Effector memory CD8-positive, alpha-beta T cell (primary cell): ENCODE measurements around the gene CYBRD1.
"Not testable (repeated sequence)": the region's sequence is repeated elsewhere in the genome, so short reads cannot be mapped to it uniquely, and the experiment has no call there.

Experiments
- ATAC-seq: fragments of 150-1000 bp; cut with Tn5 transposase; replicated peaks from 2 replicates; pipeline ENCODE4 v1.10.0; 2021; ENCODE audit warnings: mild to moderate bottlenecking, moderate library complexity
- DNase-seq, 3 experiments: peaks; one replicate each; pipeline ENCODE4 v3.0.0; 2021
- H3K27ac Mint-ChIP-seq, 2 donors: one replicate each; pipeline ENCODE4 v1.8.0; 2022; ENCODE audit warnings: mild to moderate bottlenecking in 2 of 2, mixed read lengths in 2 of 2, moderate library complexity in 2 of 2
- H3K27me3 Mint-ChIP-seq, 2 donors: one replicate each; pipeline ENCODE4 v1.8.0; 2022; ENCODE audit warnings: mixed read lengths in 2 of 2
- H3K36me3 Mint-ChIP-seq: one replicate; pipeline ENCODE4 v1.8.0; 2022; ENCODE audit warnings: mild to moderate bottlenecking, moderate library complexity, mixed read lengths; ENCODE audit not compliant: insufficient read depth
- H3K4me1 Mint-ChIP-seq, 2 donors: one replicate each; pipeline ENCODE4 v1.8.0; 2022; ENCODE audit warnings: low read depth in 2 of 2, mixed read lengths in 2 of 2
- H3K4me3 Mint-ChIP-seq, 2 donors: one replicate each; pipeline ENCODE4 v1.8.0; 2022; ENCODE audit warnings: mild to moderate bottlenecking in 2 of 2, mixed read lengths in 2 of 2, moderate library complexity in 2 of 2
- H3K9me3 Mint-ChIP-seq, 2 donors: one replicate each; pipeline ENCODE4 v1.8.0; 2022; ENCODE audit warnings: mixed read lengths in 2 of 2

CYBRD1 gene

GRCh38 chr2:171492664-171493063, 29.6 kb upstream of the CYBRD1 start:
- peaks cover 0 to 5% of the 10 kb centered on the region in 2 donors for H3K9me3 Mint-ChIP-seq
- H3K36me3 Mint-ChIP-seq: no peaks in the 10 kb centered on the region
- H3K27ac Mint-ChIP-seq: no peak overlapping the region
- H3K27me3 Mint-ChIP-seq: no peaks in the 10 kb centered on the region
- ATAC-seq (no peak), DNase-seq (no peak)
- H3K4me3 Mint-ChIP-seq: no peak overlapping the region
- no peaks in the 10 kb centered on the region for H3K4me1 Mint-ChIP-seq

DNA sequence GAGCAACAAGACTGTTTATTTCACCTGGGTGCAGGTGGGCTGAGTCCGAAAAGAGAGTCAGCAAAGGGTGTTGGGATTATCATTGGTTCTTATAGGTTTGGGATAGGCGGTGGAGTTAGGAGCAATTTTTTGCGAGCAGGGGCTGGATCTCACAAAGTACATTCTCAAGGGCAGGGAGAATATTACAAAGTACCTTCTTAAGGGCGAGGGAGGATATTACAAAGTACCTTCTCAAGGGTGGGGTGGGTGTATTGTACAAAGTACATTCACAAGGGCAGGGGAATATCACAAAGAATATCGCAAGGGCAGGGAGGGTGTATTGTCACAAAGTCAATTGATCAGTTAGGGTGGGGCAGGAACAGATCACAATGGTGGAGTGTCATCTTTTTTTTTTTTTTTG, 24.6 kb upstream of the CYBRD1 start:
- H3K27ac Mint-ChIP-seq, H3K9me3 Mint-ChIP-seq, H3K36me3 Mint-ChIP-seq, H3K27me3 Mint-ChIP-seq, H3K4me3 Mint-ChIP-seq, H3K4me1 Mint-ChIP-seq, DNase-seq, ATAC-seq: not testable (repeated sequence)

- no peak for DNase-seq
- H3K27me3 Mint-ChIP-seq: no peaks in the 10 kb centered on the region
- no peaks in the 10 kb centered on the region for H3K36me3 Mint-ChIP-seq
- peaks cover 4% of the 10 kb centered on the region in 2 donors for H3K4me1 Mint-ChIP-seq
- ATAC-seq: no peak
- H3K9me3 Mint-ChIP-seq: no peaks in the 10 kb centered on the region
- H3K4me3 Mint-ChIP-seq: no peak overlapping the region
- no peak overlapping the region for H3K27ac Mint-ChIP-seq
These were observed 16.9 kb upstream of the CYBRD1 start for GRCh38 chr2:171505374-171505773.

DNA sequence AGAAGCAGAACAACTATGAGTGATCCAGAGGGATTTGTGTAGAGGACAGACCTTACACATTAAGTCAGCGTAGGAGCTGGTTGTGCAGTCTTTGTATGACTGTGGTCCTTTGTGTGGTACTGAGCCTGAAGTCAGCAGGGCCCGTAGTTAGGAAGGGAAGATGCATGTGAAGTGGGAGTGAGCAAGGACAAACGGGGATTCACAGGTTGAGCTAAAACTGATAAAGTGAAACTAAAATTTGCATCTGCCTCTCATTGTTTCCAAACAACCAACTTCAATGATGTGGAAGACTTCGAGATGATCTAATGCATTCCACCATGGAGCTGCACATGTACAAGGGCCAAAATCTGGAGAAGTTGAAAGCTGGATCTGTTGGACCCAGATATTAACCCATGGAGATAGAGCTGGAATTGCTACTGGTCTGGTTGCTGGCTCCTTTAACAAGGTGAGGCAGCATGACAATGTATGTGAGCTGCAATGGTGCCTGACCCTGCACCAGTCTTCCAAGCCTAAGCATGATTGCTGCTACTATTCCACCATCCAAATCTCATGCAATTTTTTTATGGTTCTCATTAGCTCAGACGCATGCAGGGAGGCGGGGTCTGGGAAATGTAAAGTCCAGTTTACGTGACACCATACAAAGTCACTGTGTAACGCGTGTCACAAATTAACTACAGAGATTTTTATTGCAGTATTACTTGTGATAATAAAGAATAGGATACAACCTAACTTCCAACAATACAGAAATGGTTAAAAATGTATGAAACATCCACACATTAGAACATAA, 12.1 kb upstream of the CYBRD1 start:
- no peak for DNase-seq
- Mint-ChIP-seq H3K27ac (no peak overlapping the region), H3K4me3 (no peak overlapping the region), H3K4me1 (peaks cover 4% of the 10 kb centered on the region in 2 donors), H3K9me3 (no peaks in the 10 kb centered on the region), H3K27me3 (no peaks in the 10 kb centered on the region), H3K36me3 (no peaks in the 10 kb centered on the region)
- no peak for ATAC-seq

- Mint-ChIP-seq H3K9me3 (no peaks in the 10 kb centered on the region), H3K27me3 (peaks cover 0 to 15% of the 10 kb centered on the region in 2 donors), H3K4me1 (peaks cover 4% of the 10 kb centered on the region in 2 donors), H3K27ac (no peak overlapping the region), H3K36me3 (no peaks in the 10 kb centered on the region), H3K4me3 (no peak overlapping the region)
- no peak for DNase-seq
- ATAC-seq: no peak
These were observed 10.3 kb upstream of the CYBRD1 start for GRCh38 chr2:171512014-171512413.

DNA sequence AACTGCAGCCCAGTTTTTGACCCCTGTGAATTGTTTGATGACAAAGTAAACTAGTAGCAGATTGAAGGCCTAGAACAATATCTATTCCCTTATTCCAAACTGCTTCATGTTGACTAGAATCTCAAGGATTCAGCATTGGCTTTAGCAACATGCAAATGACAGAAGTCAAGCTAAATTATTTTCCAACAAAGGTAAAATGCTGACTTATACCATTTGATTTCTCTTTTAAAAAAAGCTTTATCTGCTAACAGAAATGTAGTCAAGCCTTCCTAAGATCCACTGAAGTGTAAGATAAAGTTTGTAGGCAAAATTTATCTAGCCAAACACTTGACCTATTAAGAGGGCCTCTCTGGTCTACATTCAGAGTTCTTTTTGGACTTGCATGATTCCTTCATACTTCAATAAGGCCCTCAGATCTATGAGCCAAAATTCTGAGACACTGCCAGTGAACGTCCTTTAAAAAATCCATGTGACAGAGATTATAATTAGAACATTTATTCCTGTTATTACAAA, 9.5 kb upstream of the CYBRD1 start:
- DNase-seq (no peak), ATAC-seq (no peak)
- H3K4me1 Mint-ChIP-seq: peaks cover 4% of the 10 kb centered on the region in 2 donors
- H3K27ac Mint-ChIP-seq: no peak overlapping the region
- no peaks in the 10 kb centered on the region for H3K9me3 Mint-ChIP-seq
- no peak overlapping the region for H3K4me3 Mint-ChIP-seq
- peaks cover 0 to 17% of the 10 kb centered on the region in 2 donors for H3K27me3 Mint-ChIP-seq
- H3K36me3 Mint-ChIP-seq: no peaks in the 10 kb centered on the region

DNA sequence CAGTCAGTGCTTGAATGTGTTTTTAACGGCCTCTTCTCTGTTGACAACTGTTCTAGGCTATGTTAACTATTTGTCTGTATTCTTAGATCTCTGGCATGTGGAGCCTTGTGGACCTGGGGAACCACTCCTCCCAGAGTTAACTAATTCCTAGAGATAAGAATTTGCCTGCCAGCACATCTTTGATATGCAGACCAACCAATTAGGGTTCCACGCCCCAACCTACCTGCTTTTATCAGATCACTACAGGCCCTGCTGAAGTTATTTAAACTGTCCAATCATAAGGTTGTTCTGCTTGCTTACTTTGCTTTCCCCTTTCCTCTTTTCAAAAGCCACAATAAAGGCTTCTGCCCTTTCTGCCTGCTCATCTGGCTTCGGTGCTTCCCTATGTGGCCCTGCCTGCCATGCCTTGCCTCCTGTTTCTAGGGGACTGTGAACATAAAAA, 8.5 kb upstream of the CYBRD1 start:
- Mint-ChIP-seq H3K36me3 (no peaks in the 10 kb centered on the region), H3K9me3 (no peaks in the 10 kb centered on the region), H3K27me3 (peaks cover 1 to 27% of the 10 kb centered on the region in 2 donors), H3K27ac (no peak overlapping the region), H3K4me3 (no peak overlapping the region), H3K4me1 (peaks cover 4% of the 10 kb centered on the region in 2 donors)
- DNase-seq: no peak
- no peak for ATAC-seq

GRCh38 chr2:171514908-171515582, 7.2 kb upstream of the CYBRD1 start:
- Mint-ChIP-seq H3K27me3 (peaks cover 14 to 40% of the 10 kb centered on the region in 2 donors), H3K9me3 (no peaks in the 10 kb centered on the region), H3K36me3 (no peaks in the 10 kb centered on the region), H3K4me3 (no peak overlapping the region), H3K4me1 (peaks cover under 1% of the 10 kb centered on the region in 2 donors), H3K27ac (no peak overlapping the region)
- no peak for DNase-seq
- ATAC-seq: no peak

DNA sequence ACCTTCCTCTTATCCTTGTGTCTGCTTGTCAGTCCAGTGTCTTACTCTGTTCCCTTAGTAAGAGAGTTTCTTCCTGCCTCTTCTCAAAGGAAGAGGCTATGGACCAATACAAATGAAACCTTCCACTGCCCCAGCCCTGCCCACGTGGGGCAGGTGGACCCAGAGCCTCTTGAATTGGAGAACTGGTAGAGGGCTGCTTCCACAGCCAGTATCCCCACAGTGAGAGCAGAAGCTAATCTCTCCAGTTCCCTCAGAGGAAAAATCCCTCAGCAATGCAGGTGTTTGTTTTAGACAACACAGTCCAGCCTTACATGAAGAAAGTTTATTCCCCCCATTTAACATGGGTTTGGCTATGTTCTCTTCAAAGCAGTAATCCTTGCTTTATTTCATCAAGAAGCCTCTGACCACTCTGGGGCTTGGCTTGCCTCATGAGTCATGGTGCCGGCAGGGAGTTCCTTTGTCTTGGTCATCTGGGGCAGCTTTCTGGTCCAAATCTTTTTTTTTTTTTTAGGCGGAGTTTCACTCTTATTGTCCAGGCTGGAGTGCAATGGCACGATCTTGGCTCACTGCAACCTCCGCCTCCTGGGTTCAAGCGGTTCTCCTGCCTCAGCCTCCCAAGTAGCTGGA, 6.5 kb upstream of the CYBRD1 start:
- no peak overlapping the region for H3K27ac Mint-ChIP-seq
- no peak for ATAC-seq
- no peak for DNase-seq
- peaks cover 17 to 47% of the 10 kb centered on the region in 2 donors for H3K27me3 Mint-ChIP-seq
- H3K4me3 Mint-ChIP-seq: no peak overlapping the region
- no peaks in the 10 kb centered on the region for H3K36me3 Mint-ChIP-seq
- H3K4me1 Mint-ChIP-seq: no peaks in the 10 kb centered on the region
- H3K9me3 Mint-ChIP-seq: no peaks in the 10 kb centered on the region

DNA sequence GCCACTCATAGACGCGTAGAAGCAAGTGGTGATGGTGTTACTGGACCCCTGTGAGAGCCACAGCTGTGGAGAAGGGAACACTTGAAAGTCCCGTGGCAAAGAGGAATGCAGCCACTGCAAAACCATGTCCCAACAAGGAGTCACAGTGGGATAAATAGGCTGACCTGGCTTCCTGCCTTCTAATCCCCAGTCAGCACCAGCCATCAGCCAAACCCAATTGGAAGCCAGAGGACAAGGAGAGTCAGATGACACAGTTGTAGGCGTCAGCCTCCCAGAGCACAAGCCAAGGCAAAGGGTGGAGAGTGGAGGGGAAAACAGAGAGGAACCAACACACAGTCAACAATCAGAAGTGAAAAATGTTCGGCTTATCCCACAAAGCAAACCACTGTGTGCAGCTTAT, 5.5 kb upstream of the CYBRD1 start:
- Mint-ChIP-seq H3K36me3 (no peaks in the 10 kb centered on the region), H3K9me3 (no peaks in the 10 kb centered on the region), H3K4me3 (no peak overlapping the region), H3K4me1 (peaks cover 0 to 2% of the 10 kb centered on the region in 2 donors), H3K27me3 (peaks cover 27 to 54% of the 10 kb centered on the region in 2 donors), H3K27ac (no peak overlapping the region)
- ATAC-seq (no peak), DNase-seq (no peak)

DNA sequence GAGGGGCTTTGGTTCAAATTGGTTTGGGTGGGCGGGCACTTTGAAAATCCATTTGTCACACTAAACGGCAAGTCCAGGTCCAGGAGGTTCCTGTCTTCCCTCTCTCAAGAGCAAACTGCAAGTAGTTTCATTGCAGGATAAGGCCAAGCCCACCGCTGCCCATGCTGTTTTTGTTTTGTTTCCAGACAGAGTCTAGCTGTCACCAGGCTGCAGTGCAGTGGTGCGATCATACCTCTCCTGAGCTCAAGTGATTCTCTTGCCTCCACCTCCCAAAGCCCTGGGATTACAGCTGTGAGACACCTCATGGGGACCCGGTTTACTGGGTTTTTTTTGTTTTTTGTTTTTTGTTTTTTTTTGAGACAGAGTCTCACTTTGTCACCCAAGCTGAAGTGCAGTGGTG, 1.8 kb upstream of the CYBRD1 start:
- Mint-ChIP-seq H3K4me1 (peaks cover 4 to 5% of the 10 kb centered on the region in 2 donors), H3K9me3 (no peaks in the 10 kb centered on the region), H3K4me3 (no peak overlapping the region), H3K36me3 (peaks cover 3% of the 10 kb centered on the region), H3K27ac (no peak overlapping the region), H3K27me3 (peaks cover 48 to 81% of the 10 kb centered on the region in 2 donors)
- DNase-seq (no peak), ATAC-seq (no peak)

DNA sequence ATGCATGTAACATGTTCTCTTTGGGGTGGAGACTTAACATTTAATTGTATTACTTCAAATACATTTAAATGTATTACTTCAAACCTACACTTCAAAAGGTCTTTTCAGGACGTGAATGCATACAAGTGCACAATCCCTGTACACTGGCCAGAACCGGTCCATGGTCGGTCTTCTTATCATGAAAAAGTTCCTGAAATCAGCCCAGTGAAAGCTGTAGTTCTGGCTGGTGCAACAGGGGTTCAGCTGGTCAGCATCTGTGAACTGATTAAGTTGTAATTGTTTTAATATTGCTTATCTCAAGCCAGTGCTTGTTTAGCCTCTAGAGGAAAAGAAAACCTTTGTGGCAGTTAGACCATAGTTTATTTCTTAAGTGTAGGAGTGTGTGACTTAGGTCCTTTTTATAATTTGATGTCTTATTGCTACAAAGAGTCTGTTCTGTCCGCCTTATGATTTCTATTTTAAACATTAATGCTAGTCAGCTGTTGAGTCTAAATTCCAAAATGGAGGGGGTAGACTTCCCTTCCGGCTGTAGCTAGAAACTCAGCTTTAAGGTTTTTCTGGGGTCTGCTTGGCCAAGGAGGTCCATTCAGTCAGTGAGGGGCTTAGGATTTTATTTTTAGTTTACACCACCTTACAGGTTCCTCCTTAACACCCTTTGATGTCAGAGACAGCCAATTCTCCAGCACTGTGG, 768 bp upstream of the CYBRD1 start:
- Mint-ChIP-seq H3K27me3 (peaks cover 50 to 73% of the 10 kb centered on the region in 2 donors), H3K9me3 (no peaks in the 10 kb centered on the region), H3K4me3 (peak overlapping the region; percentile 58 to 80), H3K27ac (no peak overlapping the region), H3K4me1 (peaks cover 4 to 5% of the 10 kb centered on the region in 2 donors), H3K36me3 (peaks cover 3% of the 10 kb centered on the region)
- DNase-seq: no peak
- ATAC-seq: no peak

DNA sequence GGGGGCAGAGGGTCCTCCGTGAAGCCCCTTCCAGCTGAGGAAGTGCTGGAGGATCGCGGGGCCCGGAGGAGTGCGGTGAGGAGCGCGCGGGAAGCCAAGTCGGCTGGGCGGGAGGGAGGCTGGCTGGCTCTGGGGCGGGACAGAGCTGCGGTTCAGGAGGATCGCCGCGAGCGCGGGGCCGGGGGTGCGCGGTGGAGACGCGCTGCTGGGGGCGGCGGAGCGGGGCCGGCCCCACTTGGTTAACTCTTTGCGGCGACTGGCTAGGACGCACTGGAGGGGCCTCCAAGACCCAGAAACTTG, 464 bp downstream of the CYBRD1 start:
- Mint-ChIP-seq H3K27me3 (peaks cover 55 to 68% of the 10 kb centered on the region in 2 donors), H3K9me3 (no peaks in the 10 kb centered on the region), H3K27ac (no peak overlapping the region), H3K4me1 (peaks cover 4 to 5% of the 10 kb centered on the region in 2 donors), H3K36me3 (peaks cover 3% of the 10 kb centered on the region), H3K4me3 (peak overlapping the region; percentile 53 to 80)
- peak; percentile 46 for ATAC-seq
- DNase-seq: no peak
